Middle frontal gyrus (tissue), 1 donor: Measurements from ENCODE around the gene CDON.

ENCODE experiments used
- DNase-seq: peaks from one replicate; pipeline ENCODE4 v3.0.0-alpha.2; 2015; ENCODE audit warnings: low spot score; ENCODE audit errors: extremely low spot score

Gene CDON

DNA sequence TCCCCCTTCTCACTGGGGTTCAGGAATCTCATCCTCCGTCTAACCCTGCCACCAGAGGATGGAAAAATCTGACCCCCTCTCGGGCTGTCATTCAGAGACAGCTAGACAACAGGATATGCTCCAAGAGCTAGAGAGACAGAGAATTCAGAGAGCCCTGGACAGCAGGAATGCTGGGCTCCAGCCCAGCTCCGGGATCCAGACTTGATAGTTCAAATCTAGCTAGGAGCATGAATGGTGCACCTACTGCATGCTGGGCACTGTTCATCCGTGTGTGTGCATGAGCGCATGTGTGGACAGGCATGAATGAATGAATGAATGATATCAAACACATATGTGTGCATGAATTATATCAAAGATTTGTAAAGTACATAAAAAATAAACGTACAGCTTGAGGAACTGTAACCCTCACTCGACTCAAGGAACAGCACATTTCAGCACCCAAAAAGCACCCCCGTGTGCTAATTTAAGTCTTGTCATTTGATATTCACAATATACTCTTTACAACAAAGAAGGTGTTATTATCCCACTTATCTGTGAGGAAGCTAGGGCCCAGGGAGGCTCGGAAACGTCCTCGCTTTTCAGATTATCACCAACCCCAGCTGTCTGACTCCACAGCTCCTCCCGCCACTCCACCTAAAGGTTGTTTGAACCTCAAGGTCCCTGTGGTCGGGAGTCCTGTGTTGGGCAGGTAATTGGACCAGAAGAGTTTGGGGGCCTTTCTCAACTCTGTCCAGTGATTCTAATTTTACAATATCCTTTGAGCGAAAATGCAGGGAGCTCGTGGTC is 117.5 kb downstream of the CDON start:
- DNase-seq, result no peak

DNA sequence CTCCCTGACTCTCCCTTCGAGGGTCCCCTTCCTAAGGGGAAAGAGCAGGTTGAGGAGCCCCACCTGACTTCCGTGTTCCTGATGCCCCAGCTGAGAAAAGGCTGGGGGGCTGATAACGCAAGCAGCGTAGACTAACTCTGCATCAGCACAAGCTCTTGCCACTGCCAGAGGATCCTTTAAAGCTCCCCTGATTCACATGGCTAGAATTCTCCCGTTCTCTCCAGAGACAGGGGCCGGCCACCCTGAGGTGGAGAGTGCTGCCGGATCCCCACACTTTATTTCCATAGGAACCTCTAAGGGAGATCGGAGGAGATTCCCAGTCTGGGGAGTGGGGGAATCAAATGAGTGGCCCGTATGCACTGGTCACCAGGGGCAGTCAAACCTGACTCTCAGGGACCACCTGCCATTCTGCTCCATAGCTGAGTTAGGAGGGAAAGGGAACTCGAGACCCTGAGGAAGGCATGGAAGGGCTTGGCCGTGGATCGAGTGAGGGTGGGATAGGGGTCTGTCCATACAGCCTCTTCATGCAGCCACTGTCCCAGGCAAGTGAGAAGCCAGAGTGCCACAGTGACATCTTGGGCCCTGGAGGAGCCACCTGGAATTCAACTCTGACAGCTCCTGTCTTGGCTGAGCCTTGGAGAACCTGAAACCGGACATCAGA is 118.2 kb downstream of the CDON start:
- no peak for DNase-seq

GRCh38 chr11:125943661-125944349 is 118.9 kb downstream of the CDON start:
- no peak for DNase-seq

DNA sequence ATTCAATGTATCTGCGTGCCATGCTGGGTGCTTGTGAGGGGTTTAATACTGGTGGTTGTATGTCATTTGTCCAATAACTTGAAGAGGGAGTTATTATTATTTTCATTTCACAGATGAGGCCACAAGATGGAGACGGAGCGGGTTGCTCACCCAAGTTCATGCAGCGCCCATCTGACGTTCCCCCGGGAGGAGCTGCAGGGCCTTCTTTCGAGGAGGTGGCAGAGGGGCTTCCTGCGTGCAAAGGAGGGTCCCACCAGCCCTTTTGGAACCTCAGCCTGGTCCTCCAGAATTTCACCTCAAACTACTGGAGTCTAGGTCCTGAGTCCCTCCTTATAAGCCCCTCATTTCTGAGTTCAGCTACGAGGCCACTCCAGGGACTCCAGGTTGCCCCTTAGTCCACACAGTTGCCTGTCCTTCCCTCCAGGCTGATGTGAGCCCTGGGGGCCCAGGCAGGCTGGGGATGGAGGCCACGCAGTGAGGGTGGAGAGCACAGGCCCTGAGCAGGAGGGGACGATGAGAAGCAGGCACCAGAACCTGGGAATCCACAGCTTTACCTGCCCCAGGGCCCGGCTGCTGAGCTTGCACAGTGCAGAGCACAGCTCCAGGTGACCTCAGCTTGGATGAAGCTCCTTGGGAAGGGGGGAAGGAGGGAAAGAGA is 119.8 kb downstream of the CDON start:
- no peak for DNase-seq

DNA sequence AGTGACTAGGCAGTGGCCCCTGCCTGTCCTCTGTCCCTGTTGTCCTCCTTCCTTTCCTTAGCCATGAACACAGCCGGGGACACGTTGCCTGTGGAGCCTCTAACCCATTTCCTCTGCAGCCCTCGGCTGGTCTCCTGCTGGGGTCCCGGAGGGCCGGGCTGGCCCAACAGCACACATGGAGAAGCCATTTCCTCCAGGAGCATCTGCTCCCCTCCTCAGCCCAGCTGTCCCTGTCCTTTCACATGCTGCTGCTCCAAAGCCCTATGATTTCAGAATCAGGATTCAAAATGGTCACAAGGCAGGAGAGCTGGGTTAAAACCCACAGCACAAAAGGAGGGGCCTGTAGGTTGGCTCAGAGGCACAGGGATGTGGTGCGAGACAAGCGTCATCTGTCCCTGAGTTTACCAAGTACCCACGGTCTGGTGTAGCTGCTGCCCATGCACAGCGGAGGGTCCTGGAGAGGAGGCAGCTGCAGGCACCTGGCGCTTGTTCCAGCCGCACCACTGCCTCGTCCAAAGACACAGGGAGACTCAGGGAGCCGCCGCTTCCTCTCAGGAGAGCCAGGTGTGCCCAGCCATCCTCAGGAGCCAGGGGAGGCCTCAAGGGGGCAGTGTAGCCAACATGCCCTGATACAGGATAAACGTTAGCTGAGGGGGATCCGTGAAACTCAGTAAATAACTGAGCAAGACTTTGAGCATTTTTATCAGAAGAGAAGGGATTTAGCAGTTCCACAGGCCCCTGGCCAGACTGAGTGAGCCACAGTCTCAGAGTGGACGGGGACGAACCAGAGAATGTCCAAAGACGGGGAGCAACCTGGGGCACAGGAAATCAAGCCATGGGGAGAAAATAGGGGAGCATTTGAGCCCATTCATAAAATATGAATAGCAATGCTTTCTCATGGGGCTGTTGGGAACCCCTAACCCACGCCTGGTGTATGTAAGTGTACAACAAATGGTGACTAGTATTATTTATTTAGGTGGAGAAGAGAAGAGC is 120.8 kb downstream of the CDON start:
- no peak for DNase-seq

DNA sequence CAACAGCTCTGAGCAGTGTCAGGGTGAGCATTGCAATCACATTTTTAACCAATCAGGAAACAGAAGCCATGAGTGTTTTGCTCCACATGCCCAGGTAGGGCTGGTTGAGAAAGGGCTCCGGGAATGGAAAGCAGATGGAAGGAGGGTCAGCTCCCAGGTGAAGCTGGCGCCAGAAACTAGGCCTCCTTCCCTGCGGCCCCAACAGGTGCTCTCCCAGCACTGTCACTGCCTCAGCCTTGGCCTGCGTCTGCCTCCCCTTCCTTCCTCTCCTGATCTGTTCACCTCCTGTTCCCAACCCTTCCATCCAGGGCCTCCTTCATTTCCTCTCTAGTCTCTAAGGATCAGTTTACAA is 121.4 kb downstream of the CDON start:
- no peak for DNase-seq

- no peak for DNase-seq
Measured at GRCh38 chr11:125940145-125940544, 122.5 kb downstream of the CDON start.

GRCh38 chr11:125939081-125939521 is 123.6 kb downstream of the CDON start:
- no peak for DNase-seq

DNA sequence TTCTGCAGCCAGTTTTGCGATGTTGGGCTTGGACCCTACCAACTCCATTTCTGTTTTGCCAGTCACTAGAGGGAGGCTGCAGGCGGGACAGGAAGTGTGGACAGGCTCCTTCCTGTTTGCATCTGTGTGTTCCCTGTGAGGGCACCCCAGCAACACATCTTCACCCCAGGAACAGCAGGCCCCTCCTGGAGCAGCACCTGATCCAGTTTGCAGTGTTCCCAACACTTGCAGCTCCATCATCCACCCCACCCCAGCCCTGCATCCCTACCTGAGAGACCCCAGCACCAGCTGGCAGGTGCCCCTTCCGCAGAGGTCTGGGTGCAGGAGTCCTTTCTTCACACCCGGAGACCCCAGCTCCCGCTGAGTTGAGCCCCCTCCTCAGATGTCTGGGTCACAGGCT is 124.2 kb downstream of the CDON start:
- DNase-seq, result no peak

DNA sequence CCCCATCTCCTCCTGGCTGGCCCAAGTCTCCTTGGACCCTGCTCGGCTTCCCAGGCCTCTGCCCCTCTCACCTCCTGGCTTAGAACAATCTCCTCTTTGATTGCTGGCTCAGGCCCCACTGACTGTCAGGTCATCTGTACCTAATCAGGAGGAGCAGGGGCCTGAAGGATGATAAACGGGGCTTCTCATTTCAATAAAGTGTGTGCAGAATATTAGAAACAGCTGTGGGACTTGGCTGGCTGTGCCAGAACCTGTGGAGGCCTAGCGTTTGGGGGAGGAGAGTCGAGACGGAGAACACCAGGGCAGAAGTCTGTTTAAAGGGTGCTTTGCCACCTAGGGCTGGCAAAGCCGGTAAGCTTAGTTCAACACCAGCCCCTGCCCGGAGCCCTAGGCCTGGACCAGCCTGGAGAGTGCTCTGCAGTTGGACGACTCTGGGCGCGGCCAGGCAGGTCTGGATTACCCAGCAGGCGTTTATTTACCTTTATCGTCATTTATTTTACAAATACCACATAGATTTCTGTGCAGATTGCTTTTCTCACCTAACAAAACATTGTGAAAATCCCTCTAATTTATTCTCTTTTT is 127.0 kb downstream of the CDON start:
- DNase-seq, result no peak

DNA sequence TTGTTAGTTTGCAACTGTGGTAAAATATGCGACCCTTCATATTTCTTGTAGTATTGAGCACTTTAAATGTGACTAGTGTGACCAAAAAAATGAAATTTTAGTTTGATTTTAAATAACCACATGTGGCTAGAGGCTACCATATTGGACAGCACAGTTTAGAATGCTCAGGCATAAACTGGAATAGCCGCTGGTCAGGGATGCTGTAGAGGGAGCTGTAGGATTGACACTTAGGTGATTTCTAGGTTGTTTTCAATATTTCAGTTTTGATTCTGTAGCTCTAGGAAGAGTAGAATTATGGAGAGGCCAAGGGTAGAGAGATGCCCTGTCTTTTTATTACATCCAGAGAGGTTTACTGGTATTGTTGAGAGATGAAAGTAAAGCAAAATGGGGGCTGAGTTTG is 127.6 kb downstream of the CDON start:
- no peak for DNase-seq

- DNase-seq, result no peak
Measured at GRCh38 chr11:125934473-125934872, 128.2 kb downstream of the CDON start.

GRCh38 chr11:125933030-125933813 is 129.4 kb downstream of the CDON start:
- DNase-seq, result no peak

DNA sequence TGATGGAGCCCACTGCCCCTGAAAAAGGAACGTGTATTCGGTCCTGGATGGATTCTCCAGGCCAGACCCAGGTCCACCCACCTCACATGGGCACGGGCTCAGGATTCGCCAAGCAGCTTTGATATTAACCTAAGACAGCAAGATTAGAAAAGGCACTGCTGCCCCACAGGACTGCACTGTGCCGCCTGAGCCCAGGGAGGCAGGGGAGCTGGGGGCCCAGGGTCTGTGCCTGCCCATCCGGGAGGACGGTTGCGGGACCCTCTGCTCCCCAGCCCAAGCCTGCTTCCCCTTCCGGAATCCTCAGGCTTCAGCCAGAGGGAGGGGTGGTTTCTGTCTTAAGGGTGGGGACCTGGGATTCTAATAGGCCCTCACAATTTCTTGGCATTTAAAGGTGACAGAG is 130.4 kb downstream of the CDON start:
- DNase-seq, result no peak

DNA sequence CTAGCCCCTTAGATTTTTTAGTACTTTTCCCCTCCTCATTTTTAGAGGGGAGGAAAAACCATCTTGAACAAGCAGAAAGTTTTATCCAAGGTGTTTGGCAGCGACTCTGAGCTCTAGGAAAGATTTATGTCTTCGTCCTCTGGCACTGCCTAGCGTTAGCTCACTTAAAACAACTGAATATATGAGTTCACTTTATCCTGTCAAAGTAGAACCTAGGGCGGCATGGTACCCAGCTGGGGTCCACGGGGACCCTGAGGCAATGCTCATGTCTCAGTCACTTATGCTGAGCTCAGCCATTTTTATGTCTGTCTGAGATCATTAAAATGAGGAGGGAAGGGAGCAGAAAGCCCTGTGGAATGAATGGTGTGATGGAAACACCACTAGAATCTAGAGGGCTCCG is 131.0 kb downstream of the CDON start:
- DNase-seq, result no peak

DNA sequence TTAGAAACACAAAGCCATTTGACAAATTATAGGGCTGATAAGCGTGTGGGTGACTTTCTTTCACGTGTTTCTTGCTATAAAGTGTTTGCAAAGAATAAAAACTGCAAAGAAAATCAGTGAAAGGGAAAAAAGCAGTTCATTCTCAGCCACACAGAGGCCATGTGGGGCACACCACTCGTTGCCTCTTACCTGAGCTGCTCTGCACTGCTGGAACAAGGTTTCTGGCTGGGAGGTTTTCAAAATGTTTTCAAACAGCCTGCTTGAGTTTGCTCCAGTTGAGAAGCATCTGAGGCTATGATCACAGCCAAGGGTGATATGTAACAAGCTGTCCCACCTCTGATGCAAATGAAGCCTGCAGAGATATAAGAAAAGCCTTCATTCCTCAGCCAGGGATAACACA is 131.6 kb downstream of the CDON start:
- no peak for DNase-seq

GRCh38 chr11:125930076-125930450 is 132.6 kb downstream of the CDON start:
- DNase-seq, result no peak

- DNase-seq, result no peak
Measured at GRCh38 chr11:125929445-125930075, 133.1 kb downstream of the CDON start.

DNA sequence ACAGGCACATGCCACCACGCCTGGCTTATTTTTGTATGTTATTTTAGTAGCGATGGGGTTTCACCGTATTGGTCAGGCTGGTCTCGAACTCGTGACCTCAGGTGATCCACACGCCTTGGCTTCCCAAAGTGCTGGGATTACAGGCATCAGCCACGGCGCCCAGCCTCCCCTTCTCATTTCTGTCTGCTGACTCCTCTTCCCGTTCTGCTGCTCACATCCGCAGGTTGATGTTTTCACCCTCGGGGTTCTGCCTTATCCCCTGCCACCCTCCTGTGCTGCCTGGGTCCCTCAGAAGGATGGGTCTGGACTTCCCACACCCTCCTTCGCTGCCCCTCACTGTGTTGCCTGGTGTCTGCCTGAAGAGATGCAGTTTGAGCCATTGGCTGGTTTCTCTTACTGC is 136.0 kb downstream of the CDON start:
- no peak for DNase-seq
